ENCODE data around the gene RNPEP. TPM values are rescaled to one million over a fixed set of nuclear protein-coding genes. Genes with fewer than 3 reads are reported as not detected.

Gene RNPEP
- total RNA-seq, 1 donor from 2014 or later, result 75.8 TPM

DNA sequence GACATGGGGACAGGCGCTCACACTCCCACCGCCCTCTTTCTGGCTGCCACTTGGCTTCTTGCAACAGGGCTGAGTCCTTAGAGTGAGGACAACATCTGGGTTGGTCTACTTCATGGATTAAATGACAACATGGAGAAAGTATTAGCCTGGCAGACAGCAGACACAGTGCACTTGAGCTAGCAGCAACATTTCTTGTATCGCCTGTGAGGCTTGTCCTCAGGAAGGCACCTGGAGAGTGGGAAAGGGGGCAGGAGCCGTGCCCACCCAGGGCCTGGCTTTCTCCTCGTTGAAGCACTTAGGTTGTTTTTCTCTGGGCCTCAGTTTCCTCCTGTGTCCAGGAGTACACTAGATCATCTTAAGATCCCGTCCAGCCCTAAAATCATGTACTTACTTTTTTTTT, 31.6 kb downstream of the RNPEP start:
- Histone ChIP-seq H3K36me3 (ENCODE audit: control insufficient read depth, insufficient read depth, low read length) (peaks cover 5% of the 10 kb centered on the region), H3K4me3 (ENCODE audit: low read depth, low read length) (peak overlapping the region; percentile 0), H3K27me3 (ENCODE audit: control insufficient read depth, insufficient read depth, low read length) (no peaks in the 10 kb centered on the region)
- no peak for TF ChIP-seq CTCF (IDR thresholded peaks at IDR 0.05; ENCODE audit: insufficient read depth, low read length, poor library complexity, severe bottlenecking)
- no peak for DNase-seq (ENCODE audit: low read depth)

DNA sequence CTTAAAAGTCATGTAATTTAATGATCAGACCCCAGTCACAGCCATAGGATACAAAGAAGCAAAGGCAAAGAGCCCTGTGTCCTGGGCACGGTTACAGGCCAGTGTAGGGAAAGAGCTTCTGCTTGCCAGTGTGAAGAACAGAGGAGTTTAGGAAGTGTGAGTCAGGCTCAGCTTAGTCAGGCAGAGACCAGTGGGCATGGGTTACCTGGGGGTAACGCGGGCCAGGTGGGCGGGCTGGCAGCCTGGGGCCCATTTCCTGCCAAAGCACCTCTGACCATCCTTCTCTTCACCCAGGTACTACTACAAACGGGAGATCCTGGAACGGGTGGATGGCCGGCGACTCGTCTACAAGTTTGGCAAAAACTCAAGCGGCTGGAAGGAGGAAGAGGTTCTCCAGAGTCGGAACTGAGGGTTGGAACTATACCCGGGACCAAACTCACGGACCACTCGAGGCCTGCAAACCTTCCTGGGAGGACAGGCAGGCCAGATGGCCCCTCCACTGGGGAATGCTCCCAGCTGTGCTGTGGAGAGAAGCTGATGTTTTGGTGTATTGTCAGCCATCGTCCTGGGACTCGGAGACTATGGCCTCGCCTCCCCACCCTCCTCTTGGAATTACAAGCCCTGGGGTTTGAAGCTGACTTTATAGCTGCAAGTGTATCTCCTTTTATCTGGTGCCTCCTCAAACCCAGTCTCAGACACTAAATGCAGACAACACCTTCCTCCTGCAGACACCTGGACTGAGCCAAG, 32.6 kb downstream of the RNPEP start:
- Histone ChIP-seq H3K27me3 (ENCODE audit: control insufficient read depth, insufficient read depth, low read length) (no peaks in the 10 kb centered on the region), H3K36me3 (ENCODE audit: control insufficient read depth, insufficient read depth, low read length) (peaks cover 5% of the 10 kb centered on the region), H3K4me3 (ENCODE audit: low read depth, low read length) (no peak overlapping the region)
- DNase-seq (ENCODE audit: low read depth), result no peak
- no peak for TF ChIP-seq CTCF (IDR thresholded peaks at IDR 0.05; ENCODE audit: insufficient read depth, low read length, poor library complexity, severe bottlenecking)

GRCh38 chr1:202015662-202015937, 33.2 kb downstream of the RNPEP start:
- no peaks in the 10 kb centered on the region for H3K27me3 ChIP-seq (ENCODE audit: control insufficient read depth, insufficient read depth, low read length)
- DNase-seq (ENCODE audit: low read depth), result no peak

DNA sequence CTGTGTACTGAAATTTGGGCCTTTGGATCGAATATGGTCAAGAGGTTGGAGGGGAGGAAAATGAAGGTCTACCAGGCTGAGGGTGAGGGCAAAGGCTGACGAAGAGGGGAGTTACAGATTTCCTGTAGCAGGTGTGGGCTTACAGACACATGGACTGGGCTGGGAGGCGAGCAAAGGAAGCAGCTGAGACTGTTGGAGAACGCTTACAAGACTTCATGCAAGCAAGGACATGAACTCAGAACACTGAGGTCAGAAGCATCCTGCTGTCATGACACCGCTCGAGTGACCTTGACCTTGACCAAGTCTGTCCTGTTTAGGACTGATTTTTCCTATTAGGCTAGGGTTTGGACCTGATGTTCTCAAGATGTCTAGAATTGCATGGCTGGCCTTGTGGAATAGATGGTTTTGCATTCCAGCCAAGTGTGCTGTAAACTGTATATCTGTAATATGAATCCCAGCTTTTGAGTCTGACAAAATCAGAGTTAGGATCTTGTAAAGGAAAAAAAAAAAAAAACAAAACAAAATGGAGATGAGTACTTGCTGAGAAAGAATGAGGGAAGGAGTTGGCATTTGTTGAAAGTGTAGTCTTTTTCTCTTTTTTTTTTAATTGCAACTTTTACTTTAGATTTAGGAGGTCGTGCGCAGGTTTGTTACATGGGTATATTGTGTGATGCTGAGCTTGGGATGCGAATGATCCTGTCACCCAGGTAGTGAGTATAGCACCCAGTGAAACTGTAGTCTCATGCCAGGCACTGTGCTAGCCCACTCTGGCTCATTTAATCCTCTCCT, 33.8 kb downstream of the RNPEP start:
- H3K36me3 ChIP-seq (ENCODE audit: control insufficient read depth, insufficient read depth, low read length), result peaks cover 5% of the 10 kb centered on the region
- no peaks in the 10 kb centered on the region for H3K27me3 ChIP-seq (ENCODE audit: control insufficient read depth, insufficient read depth, low read length)
- no peak for DNase-seq (ENCODE audit: low read depth)
- no peak for TF ChIP-seq CTCF (IDR thresholded peaks at IDR 0.05; ENCODE audit: insufficient read depth, low read length, poor library complexity, severe bottlenecking)
- no peak overlapping the region for H3K4me3 ChIP-seq (ENCODE audit: low read depth, low read length)

More at GRCh38 chr1:202015662-202015937, 33.2 kb downstream of the RNPEP start:
- Histone ChIP-seq H3K36me3 (ENCODE audit: control insufficient read depth, insufficient read depth, low read length) (peaks cover 5% of the 10 kb centered on the region), H3K4me3 (ENCODE audit: low read depth, low read length) (no peak overlapping the region)
- no peak for TF ChIP-seq CTCF (IDR thresholded peaks at IDR 0.05; ENCODE audit: insufficient read depth, low read length, poor library complexity, severe bottlenecking)

DNA sequence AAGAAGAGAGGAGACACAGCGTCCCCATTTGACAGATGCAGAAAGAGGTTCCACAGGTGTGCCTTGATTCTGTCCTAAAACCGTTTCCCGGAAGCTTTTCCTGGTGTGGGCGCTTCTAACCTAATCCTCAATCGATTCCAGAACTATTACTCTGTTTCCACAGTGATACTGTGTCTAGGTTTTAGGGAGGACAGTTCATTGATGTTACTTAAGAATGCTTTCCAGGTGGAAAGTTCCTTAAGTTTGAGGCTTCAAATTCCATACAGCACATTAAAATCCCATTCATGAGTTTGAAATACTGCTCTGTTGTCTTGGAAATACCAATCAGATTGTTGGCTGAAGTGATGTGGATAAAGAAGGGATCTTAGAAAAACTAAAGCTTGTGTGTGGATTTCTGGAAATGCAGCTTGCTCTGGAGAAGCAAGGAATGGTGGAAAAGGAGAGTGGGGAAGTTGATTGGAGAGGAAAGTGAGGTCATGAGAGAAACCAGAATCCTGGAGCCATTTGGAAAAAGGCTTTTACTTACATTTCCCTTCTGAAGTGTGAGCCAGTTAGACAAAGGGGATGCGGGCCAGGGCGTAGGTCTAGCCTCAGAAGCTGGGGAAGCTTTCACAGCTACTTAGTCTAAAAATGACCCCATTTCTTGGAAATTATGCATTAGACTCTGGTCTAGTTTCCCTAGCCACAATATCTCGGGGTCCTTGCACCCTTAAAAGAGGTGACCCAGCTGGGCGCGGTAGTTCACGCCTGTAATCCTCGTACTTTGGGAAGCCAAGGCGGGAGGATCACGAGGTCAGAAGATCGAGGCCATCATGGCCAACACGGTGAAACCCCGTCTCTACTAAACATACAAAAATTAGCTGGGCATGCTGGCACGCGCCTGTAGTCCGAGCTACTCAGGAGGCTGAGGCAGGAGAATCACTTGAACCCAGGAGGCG, 34.6 kb downstream of the RNPEP start:
- TF ChIP-seq CTCF (IDR thresholded peaks at IDR 0.05; ENCODE audit: insufficient read depth, low read length, poor library complexity, severe bottlenecking), result no peak
- peaks cover 5% of the 10 kb centered on the region for H3K36me3 ChIP-seq (ENCODE audit: control insufficient read depth, insufficient read depth, low read length)
- H3K27me3 ChIP-seq (ENCODE audit: control insufficient read depth, insufficient read depth, low read length), result no peaks in the 10 kb centered on the region
- DNase-seq (ENCODE audit: low read depth), result no peak
- no peak overlapping the region for H3K4me3 ChIP-seq (ENCODE audit: low read depth, low read length)
